Neural progenitor cell (in vitro differentiated cells): Measurements from ENCODE around the gene CRISPLD2. TPM values are rescaled to one million over a fixed set of nuclear protein-coding genes. Genes with fewer than 3 reads are reported as not detected.
"Not testable (repeated sequence)": the region's sequence is repeated elsewhere in the genome, so short reads cannot be mapped to it uniquely, and the experiment has no call there.

Experiments
- DNase-seq: peaks from one replicate; pipeline ENCODE4 v3.0.0-alpha.2; 2016; ENCODE audit warnings: low spot score
- H2AFZ ChIP-seq: fragments of 200-600 bp; sonication (generic); replicated peaks from 2 replicates; pipeline ENCODE4 v1.6.1; 2016; ENCODE audit warnings: antibody characterized with exemption
- H3F3A ChIP-seq: fragments of 200-600 bp; sonication (generic); 2 replicates; pipeline ENCODE4 v1.6.1; 2016; ENCODE audit warnings: antibody characterized with exemption, low read depth
- H3K27ac ChIP-seq: fragments of 200-600 bp; sonication (generic); 2 replicates; pipeline ENCODE4 v1.5.1; 2016; ENCODE audit warnings: mild to moderate bottlenecking
- H3K27me3 ChIP-seq: fragments of 200-600 bp; sonication (generic); 2 replicates; pipeline ENCODE4 v1.6.1; 2016; ENCODE audit warnings: mild to moderate bottlenecking, moderate library complexity
- H3K36me3 ChIP-seq: fragments of 200-600 bp; sonication (generic); 2 replicates; pipeline ENCODE4 v1.5.1; 2016
- H3K4me1 ChIP-seq: fragments of 200-600 bp; sonication (generic); 2 replicates; pipeline ENCODE4 v1.6.1; 2016; ENCODE audit warnings: mixed run types
- H3K4me2 ChIP-seq: fragments of 200-600 bp; sonication (generic); 2 replicates; pipeline ENCODE4 v1.6.1; 2016
- H3K4me3 ChIP-seq: fragments of 200-600 bp; sonication (generic); 2 replicates; pipeline ENCODE4 v1.5.1; 2016
- H3K79me2 ChIP-seq: fragments of 200-600 bp; sonication (generic); 2 replicates; pipeline ENCODE4 v1.6.1; 2016; ENCODE audit warnings: low read depth
- H3K9ac ChIP-seq: fragments of 200-600 bp; sonication (generic); 2 replicates; pipeline ENCODE4 v1.6.1; 2016
- H3K9me3 ChIP-seq: fragments of 200-600 bp; sonication (generic); 2 replicates; pipeline ENCODE4 v1.5.1; 2016; ENCODE audit warnings: low read depth
- H4K20me1 ChIP-seq: fragments of 200-600 bp; sonication (generic); 2 replicates; pipeline ENCODE4 v1.6.1; 2016; ENCODE audit warnings: low read depth
- H3K27ac Mint-ChIP-seq: 3 replicates; pipeline ENCODE4 v1.8.0; 2021; ENCODE audit warnings: mixed read lengths
- H3K27me3 Mint-ChIP-seq: 2 replicates; pipeline ENCODE4 v1.8.0; 2022; ENCODE audit warnings: low read depth, mild to moderate bottlenecking, inconsistent platforms, moderate library complexity, mixed read lengths; ENCODE audit not compliant: insufficient read depth
- H3K36me3 Mint-ChIP-seq: 3 replicates; pipeline ENCODE4 v1.8.0; 2021; ENCODE audit warnings: mixed read lengths
- H3K4me1 Mint-ChIP-seq: 3 replicates; pipeline ENCODE4 v1.8.0; 2021; ENCODE audit warnings: mixed read lengths
- H3K4me3 Mint-ChIP-seq: 3 replicates; pipeline ENCODE4 v1.8.0; 2021; ENCODE audit warnings: mild to moderate bottlenecking, moderate library complexity, mixed read lengths
- H3K9me3 Mint-ChIP-seq: 3 replicates; pipeline ENCODE4 v1.8.0; 2020; ENCODE audit warnings: mixed read lengths
- EZH2 ChIP-seq: fragments of 200-600 bp; sonication (generic); IDR thresholded peaks from 2 replicates; pipeline ENCODE4 v1.6.1; 2017; ENCODE audit warnings: antibody characterized with exemption, mild to moderate bottlenecking, moderate library complexity
- EZH2phosphoT487 ChIP-seq: fragments of 200-600 bp; sonication (generic); IDR thresholded peaks from 2 replicates; pipeline ENCODE4 v1.6.1; 2017; ENCODE audit warnings: antibody characterized with exemption
- total RNA-seq: library from RNA; depleted of rRNA; stranded (reverse); fragments of >200 nt; gene quantifications from 2 replicates; pipeline ENCODE4 v1.2.3, GENCODE V29; 2015; ENCODE audit warnings: low replicate concordance
- TF ChIP-seq, protein P1 (sequence below): fragments of 200-600 bp; sonication (generic); IDR thresholded peaks from 2 replicates; pipeline ENCODE4 v1.5.1; 2017; ENCODE audit warnings: antibody characterized with exemption, mild to moderate bottlenecking

CRISPLD2 gene
- total RNA-seq, 1 donor from 2014 or later = 0.11 TPM

- H3K4me1 ChIP-seq = no peaks in the 10 kb centered on the region
- no peak overlapping the region for H3K9ac ChIP-seq
- H3K27me3 Mint-ChIP-seq = peaks cover 23% of the 10 kb centered on the region
- no peak overlapping the region for H3K4me3 ChIP-seq
- TF ChIP-seq, protein P1, sequence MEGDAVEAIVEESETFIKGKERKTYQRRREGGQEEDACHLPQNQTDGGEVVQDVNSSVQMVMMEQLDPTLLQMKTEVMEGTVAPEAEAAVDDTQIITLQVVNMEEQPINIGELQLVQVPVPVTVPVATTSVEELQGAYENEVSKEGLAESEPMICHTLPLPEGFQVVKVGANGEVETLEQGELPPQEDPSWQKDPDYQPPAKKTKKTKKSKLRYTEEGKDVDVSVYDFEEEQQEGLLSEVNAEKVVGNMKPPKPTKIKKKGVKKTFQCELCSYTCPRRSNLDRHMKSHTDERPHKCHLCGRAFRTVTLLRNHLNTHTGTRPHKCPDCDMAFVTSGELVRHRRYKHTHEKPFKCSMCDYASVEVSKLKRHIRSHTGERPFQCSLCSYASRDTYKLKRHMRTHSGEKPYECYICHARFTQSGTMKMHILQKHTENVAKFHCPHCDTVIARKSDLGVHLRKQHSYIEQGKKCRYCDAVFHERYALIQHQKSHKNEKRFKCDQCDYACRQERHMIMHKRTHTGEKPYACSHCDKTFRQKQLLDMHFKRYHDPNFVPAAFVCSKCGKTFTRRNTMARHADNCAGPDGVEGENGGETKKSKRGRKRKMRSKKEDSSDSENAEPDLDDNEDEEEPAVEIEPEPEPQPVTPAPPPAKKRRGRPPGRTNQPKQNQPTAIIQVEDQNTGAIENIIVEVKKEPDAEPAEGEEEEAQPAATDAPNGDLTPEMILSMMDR = no peak
- TF ChIP-seq EZH2phosphoT487 (no peak), EZH2 (no peak)
- no peak overlapping the region for H3K27ac Mint-ChIP-seq
- H4K20me1 ChIP-seq = no peaks in the 10 kb centered on the region
- no peaks in the 10 kb centered on the region for H3K79me2 ChIP-seq
- no peak overlapping the region for H3K4me3 Mint-ChIP-seq
- H3K9me3 ChIP-seq = no peaks in the 10 kb centered on the region
- no peaks in the 10 kb centered on the region for H3K36me3 Mint-ChIP-seq
- no peaks in the 10 kb centered on the region for H3K36me3 ChIP-seq
- H3K27me3 ChIP-seq = peaks cover 10% of the 10 kb centered on the region
- no peak for DNase-seq
- H3K9me3 Mint-ChIP-seq = no peaks in the 10 kb centered on the region
- no peak overlapping the region for H3K4me2 ChIP-seq
- no peak overlapping the region for H2AFZ ChIP-seq
- no peak overlapping the region for H3K27ac ChIP-seq
- no peaks in the 10 kb centered on the region for H3F3A ChIP-seq
- H3K4me1 Mint-ChIP-seq = peaks cover 51% of the 10 kb centered on the region
Observed at GRCh38 chr16:84828322-84828721, 8.5 kb downstream of the CRISPLD2 start.

- Mint-ChIP-seq H3K9me3 (no peaks in the 10 kb centered on the region), H3K27ac (no peak overlapping the region), H3K27me3 (peaks cover 24% of the 10 kb centered on the region), H3K36me3 (no peaks in the 10 kb centered on the region), H3K4me1 (peaks cover 55% of the 10 kb centered on the region), H3K4me3 (no peak overlapping the region)
- TF ChIP-seq EZH2 (no peak), EZH2phosphoT487 (no peak)
- TF ChIP-seq, protein P1 = no peak
- Histone ChIP-seq H3K27ac (no peak overlapping the region), H4K20me1 (no peaks in the 10 kb centered on the region), H3K27me3 (peaks cover 1% of the 10 kb centered on the region), H3K4me2 (no peak overlapping the region), H3K79me2 (no peaks in the 10 kb centered on the region), H3K4me3 (no peak overlapping the region), H3K9ac (no peak overlapping the region), H3K9me3 (no peaks in the 10 kb centered on the region), H3K4me1 (no peaks in the 10 kb centered on the region), H3F3A (no peaks in the 10 kb centered on the region), H3K36me3 (no peaks in the 10 kb centered on the region), H2AFZ (no peak overlapping the region)
- DNase-seq = peak; percentile 42
Observed at GRCh38 chr16:84829168-84829965, 9.6 kb downstream of the CRISPLD2 start.

DNA sequence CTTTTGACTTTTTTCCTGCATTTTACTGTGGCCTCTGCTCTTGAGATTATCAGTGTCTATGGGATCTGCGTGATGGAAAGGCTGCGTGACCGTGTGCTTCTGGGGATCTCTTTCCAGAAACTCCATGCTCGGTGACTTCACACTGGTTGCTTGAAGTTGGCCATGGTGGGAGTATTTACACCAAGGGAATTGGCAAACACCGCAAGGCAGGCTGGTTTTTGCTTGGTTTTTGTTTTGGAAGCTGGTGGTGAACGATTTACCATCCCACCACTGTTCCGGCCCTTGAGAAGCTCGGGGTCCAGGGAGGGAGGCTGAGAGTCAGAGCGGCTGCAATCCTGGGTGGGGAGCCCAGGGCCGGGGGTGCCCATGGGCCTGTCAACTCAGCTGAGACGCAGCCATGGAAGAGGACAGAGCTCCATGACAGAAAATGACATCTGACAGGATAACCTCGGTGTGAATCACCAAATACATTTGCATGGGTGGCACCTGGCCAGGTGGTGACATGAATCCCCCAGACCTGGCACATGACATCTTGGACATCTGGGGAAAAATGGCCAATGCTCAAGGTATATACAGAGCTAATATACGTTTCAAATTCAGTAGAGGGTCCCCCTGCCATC is 11.1 kb downstream of the CRISPLD2 start:
- Histone ChIP-seq H3K9ac (no peak overlapping the region), H4K20me1 (peaks cover 5% of the 10 kb centered on the region), H3K4me1 (peaks cover 6% of the 10 kb centered on the region), H3K9me3 (no peaks in the 10 kb centered on the region), H3K27me3 (no peaks in the 10 kb centered on the region), H3K36me3 (no peaks in the 10 kb centered on the region), H3F3A (no peaks in the 10 kb centered on the region), H3K79me2 (no peaks in the 10 kb centered on the region), H3K4me3 (no peak overlapping the region), H3K27ac (no peak overlapping the region), H3K4me2 (no peak overlapping the region), H2AFZ (no peak overlapping the region)
- no peak for DNase-seq
- no peak overlapping the region for H3K27ac Mint-ChIP-seq
- no peak for TF ChIP-seq EZH2
- TF ChIP-seq, protein P1 = no peak
- no peak for TF ChIP-seq EZH2phosphoT487
- peaks cover 25% of the 10 kb centered on the region for H3K27me3 Mint-ChIP-seq
- peaks cover 58% of the 10 kb centered on the region for H3K4me1 Mint-ChIP-seq
- H3K9me3 Mint-ChIP-seq = no peaks in the 10 kb centered on the region
- H3K36me3 Mint-ChIP-seq = no peaks in the 10 kb centered on the region
- no peak overlapping the region for H3K4me3 Mint-ChIP-seq

- H3K27me3 Mint-ChIP-seq = peaks cover 26% of the 10 kb centered on the region
- peaks cover 11% of the 10 kb centered on the region for H3K4me1 ChIP-seq
- H3K36me3 ChIP-seq, H3K27ac Mint-ChIP-seq, H4K20me1 ChIP-seq, H3K4me3 ChIP-seq, H3F3A ChIP-seq, H3K4me2 ChIP-seq, H3K9ac ChIP-seq, H3K9me3 ChIP-seq, H3K27ac ChIP-seq, H3K36me3 Mint-ChIP-seq, H3K9me3 Mint-ChIP-seq, H3K79me2 ChIP-seq, H3K27me3 ChIP-seq, H3K4me3 Mint-ChIP-seq, H2AFZ ChIP-seq, DNase-seq: not testable (repeated sequence)
- peaks cover 55% of the 10 kb centered on the region for H3K4me1 Mint-ChIP-seq
Observed at GRCh38 chr16:84831728-84832127, 11.9 kb downstream of the CRISPLD2 start.
